ENCODE results near the gene PYROXD2. TPM values are rescaled to one million over a fixed set of nuclear protein-coding genes. Genes with fewer than 3 reads are reported as not detected.

The PYROXD2 gene
- polyA plus RNA-seq, 1 of the 3 experiments (the other 2 are of a cell fraction): 26.7 TPM

GRCh38 chr10:98367604-98368451, 47.2 kb downstream of the PYROXD2 start (continued):
- TF ChIP-seq, protein P1, sequence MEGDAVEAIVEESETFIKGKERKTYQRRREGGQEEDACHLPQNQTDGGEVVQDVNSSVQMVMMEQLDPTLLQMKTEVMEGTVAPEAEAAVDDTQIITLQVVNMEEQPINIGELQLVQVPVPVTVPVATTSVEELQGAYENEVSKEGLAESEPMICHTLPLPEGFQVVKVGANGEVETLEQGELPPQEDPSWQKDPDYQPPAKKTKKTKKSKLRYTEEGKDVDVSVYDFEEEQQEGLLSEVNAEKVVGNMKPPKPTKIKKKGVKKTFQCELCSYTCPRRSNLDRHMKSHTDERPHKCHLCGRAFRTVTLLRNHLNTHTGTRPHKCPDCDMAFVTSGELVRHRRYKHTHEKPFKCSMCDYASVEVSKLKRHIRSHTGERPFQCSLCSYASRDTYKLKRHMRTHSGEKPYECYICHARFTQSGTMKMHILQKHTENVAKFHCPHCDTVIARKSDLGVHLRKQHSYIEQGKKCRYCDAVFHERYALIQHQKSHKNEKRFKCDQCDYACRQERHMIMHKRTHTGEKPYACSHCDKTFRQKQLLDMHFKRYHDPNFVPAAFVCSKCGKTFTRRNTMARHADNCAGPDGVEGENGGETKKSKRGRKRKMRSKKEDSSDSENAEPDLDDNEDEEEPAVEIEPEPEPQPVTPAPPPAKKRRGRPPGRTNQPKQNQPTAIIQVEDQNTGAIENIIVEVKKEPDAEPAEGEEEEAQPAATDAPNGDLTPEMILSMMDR (IDR thresholded peaks at IDR 0.05): no peak
- TF ChIP-seq POLR2AphosphoS5 (IDR thresholded peaks at IDR 0.05; ENCODE audit: low read depth, low read length) (no peak), GATA2 (CRISPR knock-in tag; IDR thresholded peaks at IDR 0.05) (no peak)

- no peaks in the 10 kb centered on the region for H3F3A ChIP-seq (replicated peaks; ENCODE audit: insufficient read depth)
- no peaks in the 10 kb centered on the region for H3K9me3 ChIP-seq
- no peaks in the 10 kb centered on the region for H3K27me3 ChIP-seq (ENCODE audit: insufficient read depth)
- TF ChIP-seq SMC3 (IDR thresholded peaks at IDR 0.05; ENCODE audit: low read depth, low read length) (no peak), GATA2 (CRISPR knock-in tag; IDR thresholded peaks at IDR 0.05) (no peak), TCF12 (IDR thresholded peaks at IDR 0.05) (no peak), CHD2 (IDR thresholded peaks at IDR 0.05; ENCODE audit: low read length, partially characterized antibody) (no peak), EP300 (IDR thresholded peaks at IDR 0.05; ENCODE audit: borderline replicate concordance in 1 of 2, low read depth in 1 of 2, low read length in 1 of 2) (no peak), RCOR1 (IDR thresholded peaks at IDR 0.05; ENCODE audit: low read length) (no peak), RAD21 (IDR thresholded peaks at IDR 0.05; ENCODE audit: low read length) (no peak), ELF1 (IDR thresholded peaks at IDR 0.05) (no peak), YY1 (IDR thresholded peaks at IDR 0.05; ENCODE audit: low read depth) (no peak), USF2 (IDR thresholded peaks at IDR 0.05; ENCODE audit: borderline replicate concordance, low read depth, low read length) (no peak)
- TF ChIP-seq, protein P2, sequence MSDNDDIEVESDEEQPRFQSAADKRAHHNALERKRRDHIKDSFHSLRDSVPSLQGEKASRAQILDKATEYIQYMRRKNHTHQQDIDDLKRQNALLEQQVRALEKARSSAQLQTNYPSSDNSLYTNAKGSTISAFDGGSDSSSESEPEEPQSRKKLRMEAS (IDR thresholded peaks at IDR 0.05; ENCODE audit: low read depth): no peak
- H3K36me3 ChIP-seq (replicated peaks in 1 of 2; ENCODE audit: control insufficient read depth in 1 of 2, insufficient read depth in 2 of 2, low read length in 1 of 2): no peaks in the 10 kb centered on the region
- H3K4me3 ChIP-seq (ENCODE audit: low read depth in 2 of 2, low read length in 1 of 2): no peak overlapping the region
- peaks cover 0 to 2% of the 10 kb centered on the region in 2 experiments; a peak in 2 of 4 replicates for H3K4me1 ChIP-seq (ENCODE audit: control insufficient read depth in 1 of 2, insufficient read depth in 2 of 2, low read depth in 1 of 2, low read length in 1 of 2)
- no peak overlapping the region for H3K27ac ChIP-seq (ENCODE audit: low read depth in 2 of 2, low read length in 1 of 2)
- no peaks in the 10 kb centered on the region for H3K9me2 ChIP-seq
- H4K20me1 ChIP-seq (ENCODE audit: insufficient read depth): no peaks in the 10 kb centered on the region
- no peak for DNase-seq
- 57% methylated on average over 6 of the region's 6 CpGs for WGBS (ENCODE audit: low lambda C conversion rate)
- ChIA-PET CTCF (interaction anchor here (0.6 to 1.6 kb wide), 3 partner anchors 57 to 1563 kb away, joined by 3 to 4 read pairs (median 3); no protein-coding TSS in a partner anchor), POLR2A (no interaction called here)
- H3K79me2 ChIP-seq (ENCODE audit: insufficient read depth): no peaks in the 10 kb centered on the region
- no peak overlapping the region for H3K9ac ChIP-seq
- H2AFZ ChIP-seq (ENCODE audit: low read depth): no peak overlapping the region
- H3K4me2 ChIP-seq: no peak overlapping the region
Measured at GRCh38 chr10:98366062-98366530, 48.9 kb downstream of the PYROXD2 start.
